Endometrium (tissue), 2 donors: ENCODE results near the gene PDE7B.

Experiments used
- FAIRE-seq: peaks from 2 replicates; lab custom pipeline; 2012; peaks lifted over from hg19 to GRCh38; lab: Jason Lieb, UNC
- donor health status: control.
- donor health status: control.

PDE7B gene

DNA sequence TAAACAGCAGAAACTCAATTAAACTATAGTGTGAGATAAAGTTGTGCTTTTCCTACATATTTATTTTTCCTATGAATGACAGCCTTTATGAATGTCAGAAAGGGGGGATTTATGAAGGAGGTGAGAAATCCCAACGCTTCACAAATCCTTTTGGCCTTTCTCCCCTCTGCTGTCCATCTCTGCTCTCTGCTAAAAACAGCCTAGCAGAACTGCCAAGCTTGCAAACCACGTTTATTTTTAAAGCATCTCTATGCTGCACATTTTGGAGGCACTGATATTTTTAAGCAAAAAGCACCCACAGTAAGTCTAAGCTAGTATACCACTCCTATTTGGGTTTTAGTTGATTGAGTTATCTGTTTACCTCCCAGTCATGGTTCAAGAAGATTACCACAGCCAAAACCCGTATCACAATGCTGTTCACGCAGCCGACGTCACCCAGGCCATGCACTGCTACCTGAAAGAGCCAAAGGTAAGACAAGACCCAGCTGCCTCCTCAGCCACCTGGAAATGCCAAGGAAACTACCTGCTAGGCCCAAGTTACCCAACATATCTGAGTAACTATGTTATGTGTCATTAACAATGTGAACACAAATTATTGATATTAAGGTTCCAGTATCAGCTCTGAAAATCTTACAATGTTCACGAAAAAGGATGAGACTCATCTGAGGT is 302.3 kb downstream of the PDE7B start:
- FAIRE-seq = no peak

DNA sequence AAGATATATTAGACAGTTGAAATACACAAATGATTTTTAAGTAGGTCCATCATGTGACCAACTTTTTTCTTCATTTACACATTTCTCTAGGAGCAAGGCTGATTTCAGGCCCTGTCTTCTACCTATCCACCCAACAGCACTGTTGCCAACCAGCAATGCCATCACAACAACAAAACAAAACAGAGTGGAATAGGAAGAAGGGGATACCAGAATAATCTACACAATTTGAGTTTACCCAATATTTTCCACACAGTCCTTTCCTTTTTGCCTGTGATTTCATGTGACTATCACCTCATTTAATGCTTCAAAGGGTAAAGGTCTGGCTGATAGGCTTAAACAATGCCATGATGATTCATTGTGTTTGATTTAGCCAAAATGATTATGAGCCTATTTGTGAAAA is 303.7 kb downstream of the PDE7B start:
- no peak for FAIRE-seq

DNA sequence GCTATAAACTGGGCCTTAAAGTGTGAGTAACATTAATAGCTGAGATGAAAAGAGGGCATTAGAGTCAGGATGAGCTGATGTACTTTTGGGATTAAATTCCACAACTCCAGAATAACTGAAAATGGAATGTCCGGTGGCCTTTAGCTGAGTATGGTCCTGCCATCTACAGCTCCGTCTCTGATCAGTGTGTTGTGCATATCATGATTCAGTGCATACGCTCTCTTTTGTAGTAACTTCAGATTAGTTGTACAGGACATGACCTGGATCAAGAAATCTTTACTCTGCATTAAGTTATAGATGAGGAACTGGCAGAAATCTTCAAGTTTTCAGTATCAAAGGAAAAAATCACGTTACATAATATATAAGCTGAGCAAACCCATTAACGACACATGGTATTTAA is 306.2 kb downstream of the PDE7B start:
- FAIRE-seq = no peak

DNA sequence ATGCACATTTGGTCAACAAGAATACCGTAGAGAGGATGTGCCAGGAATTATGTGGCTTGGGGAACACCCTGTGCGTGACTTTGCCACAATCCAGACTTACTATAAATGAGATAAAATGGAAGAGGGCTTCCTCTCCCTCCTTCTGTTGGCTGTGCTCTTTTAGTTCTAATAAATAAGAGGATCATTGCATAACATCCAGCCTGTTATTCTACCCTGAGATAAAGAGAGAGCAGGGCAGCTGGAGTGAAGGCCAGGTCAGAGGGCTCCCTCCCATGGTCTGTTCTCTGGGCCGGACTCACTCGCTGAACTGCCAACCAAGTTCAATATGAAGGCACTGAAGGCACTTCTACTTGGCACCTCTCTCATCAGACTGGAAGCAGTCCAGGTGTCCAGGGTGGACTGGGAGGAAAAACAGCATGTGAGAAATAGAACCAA is 306.9 kb downstream of the PDE7B start:
- FAIRE-seq = no peak

DNA sequence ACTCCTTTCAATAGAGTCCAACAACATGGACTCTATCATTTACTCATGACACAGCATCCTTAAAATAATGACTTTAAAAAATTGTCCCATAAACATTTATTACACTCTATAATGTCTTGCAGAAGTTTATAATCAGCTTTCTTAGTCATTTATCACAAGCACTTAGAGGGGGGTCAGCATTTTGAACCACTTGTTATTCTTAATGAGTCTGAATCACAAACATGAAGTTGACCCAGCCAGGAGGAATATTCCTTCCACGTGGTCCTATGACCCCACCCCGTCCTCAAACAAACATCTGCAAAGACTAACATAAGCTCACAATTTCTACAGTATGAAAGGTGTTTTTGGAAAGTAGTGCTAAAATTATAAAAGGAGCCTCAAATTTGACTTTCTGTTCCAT is 307.5 kb downstream of the PDE7B start:
- FAIRE-seq = peak; percentile 95

DNA sequence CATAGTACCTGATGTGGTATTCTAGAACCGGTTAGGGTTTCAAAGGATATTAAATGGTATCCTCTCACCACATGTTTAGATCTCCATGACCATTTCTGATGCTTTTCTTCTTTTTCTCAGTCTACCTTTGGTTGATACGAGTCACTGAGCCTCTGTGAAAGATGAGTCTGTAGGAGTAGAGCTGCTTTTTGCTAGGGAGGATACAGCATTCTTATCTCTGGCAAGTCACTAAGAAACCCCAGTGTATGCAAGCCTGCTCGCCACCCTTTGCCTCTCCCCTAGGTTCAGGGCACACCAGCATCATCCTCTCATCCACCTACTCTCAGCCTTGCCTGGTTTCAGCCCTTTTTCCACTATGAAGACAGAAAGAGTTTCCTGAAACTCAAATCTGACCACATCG is 308.7 kb downstream of the PDE7B start:
- FAIRE-seq = no peak

DNA sequence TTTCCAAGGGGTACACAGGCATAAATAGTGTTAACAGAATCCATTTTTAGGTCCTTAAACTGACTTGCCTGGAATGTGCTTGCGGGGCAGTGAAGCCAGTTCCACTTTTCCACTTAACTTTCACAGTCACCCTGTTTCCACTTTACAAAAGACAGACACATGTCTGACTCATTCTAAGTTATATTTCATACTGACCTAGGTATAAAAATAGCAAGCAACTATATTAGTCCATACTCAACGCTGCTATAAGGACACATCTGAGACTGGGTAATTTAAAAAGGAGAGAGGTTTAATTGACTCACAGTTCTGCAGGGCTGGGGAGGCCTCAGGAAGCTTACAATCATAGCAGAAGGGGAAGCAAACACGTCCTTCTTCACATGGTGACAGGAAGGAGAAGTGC is 310.4 kb downstream of the PDE7B start:
- FAIRE-seq = no peak

DNA sequence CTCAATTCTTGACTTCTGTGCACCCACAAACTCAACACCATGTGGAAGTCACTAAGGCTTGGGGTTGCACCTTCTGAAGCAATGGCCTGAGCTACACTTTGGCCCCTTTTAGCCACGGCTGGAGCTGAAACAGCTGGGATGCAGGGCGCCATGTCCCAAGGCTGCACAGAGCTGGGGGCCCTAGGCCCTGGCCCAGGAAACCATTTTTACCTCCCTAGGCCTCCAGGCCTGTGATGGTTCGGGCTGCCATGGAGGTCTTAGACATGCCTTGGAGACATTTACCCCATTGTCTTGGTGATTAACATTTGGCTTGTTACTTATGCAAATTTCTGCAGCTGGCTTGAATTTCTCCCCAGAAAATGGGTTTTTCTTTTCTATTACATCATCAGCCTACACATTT is 311.8 kb downstream of the PDE7B start:
- no peak for FAIRE-seq

DNA sequence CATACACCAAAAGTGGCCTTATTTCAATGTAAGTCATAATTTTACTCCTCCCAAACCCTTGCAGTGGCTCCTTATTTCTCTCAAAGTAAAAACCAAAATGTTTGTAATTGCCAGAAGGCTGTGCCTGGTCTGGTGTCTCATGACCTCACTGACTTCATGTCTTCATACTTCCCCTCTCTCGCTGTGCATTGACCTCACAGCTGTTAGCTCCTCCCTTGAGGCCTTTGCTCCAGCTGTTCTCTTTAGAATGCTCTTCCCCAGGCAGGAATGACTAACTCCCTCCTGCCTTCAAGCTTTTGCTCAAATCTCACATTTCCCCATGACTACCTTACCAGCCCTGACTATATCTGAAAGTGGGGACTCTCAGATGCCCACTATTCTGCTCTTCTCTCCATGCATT is 315.3 kb downstream of the PDE7B start:
- no peak for FAIRE-seq

DNA sequence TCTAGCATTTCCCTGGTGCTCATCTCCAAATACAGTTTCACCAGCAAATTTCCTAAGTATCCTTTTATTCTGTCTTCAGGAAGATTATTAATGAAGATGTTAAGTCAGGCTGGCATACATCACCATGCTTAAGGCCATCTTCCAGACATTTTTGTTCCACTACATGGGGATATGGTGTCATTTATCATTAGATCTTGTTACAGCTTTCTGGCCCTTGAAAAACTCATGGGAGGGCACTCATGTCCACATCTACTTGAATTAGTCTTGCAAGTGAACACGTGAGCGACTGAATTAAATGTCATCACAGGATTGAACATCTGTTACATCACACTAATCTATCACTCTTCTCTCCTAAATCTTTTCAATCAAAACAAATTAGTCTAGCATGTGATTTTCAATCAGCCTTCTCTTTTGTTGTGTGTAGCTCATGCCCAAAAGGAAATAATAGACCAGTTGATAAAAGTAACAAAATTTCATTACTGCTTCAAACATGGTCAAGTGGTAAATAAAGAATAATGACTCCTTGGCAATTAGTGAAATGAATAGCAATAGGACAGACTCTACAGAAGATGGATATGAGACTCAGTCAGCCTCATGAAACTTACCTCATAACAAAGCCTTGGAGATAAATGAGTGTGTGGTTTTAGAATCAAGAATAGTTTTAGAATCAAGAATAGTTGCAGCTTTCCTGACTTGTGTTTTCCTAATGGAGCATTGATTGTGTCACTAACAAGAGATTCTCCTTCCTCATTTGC is 318.1 kb downstream of the PDE7B start:
- no peak for FAIRE-seq

DNA sequence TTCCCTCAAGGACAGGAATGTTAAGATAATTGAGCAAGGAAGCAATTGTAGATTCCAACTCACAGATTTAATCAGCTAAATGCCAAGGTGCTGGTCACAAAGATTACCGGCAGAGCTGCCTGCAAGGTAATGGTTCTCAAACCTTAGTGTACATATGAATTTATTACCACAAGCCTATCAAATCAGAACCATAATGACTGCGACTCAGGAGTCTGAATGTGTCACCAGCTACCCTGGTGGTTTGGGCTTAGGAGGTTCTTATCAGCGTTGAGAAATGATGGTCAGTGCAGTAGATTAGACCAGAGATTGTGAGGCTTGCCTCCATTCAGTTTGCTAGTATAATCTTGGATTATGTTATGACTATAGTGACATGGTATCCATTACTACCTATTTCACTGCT is 319.7 kb downstream of the PDE7B start:
- FAIRE-seq = no peak

DNA sequence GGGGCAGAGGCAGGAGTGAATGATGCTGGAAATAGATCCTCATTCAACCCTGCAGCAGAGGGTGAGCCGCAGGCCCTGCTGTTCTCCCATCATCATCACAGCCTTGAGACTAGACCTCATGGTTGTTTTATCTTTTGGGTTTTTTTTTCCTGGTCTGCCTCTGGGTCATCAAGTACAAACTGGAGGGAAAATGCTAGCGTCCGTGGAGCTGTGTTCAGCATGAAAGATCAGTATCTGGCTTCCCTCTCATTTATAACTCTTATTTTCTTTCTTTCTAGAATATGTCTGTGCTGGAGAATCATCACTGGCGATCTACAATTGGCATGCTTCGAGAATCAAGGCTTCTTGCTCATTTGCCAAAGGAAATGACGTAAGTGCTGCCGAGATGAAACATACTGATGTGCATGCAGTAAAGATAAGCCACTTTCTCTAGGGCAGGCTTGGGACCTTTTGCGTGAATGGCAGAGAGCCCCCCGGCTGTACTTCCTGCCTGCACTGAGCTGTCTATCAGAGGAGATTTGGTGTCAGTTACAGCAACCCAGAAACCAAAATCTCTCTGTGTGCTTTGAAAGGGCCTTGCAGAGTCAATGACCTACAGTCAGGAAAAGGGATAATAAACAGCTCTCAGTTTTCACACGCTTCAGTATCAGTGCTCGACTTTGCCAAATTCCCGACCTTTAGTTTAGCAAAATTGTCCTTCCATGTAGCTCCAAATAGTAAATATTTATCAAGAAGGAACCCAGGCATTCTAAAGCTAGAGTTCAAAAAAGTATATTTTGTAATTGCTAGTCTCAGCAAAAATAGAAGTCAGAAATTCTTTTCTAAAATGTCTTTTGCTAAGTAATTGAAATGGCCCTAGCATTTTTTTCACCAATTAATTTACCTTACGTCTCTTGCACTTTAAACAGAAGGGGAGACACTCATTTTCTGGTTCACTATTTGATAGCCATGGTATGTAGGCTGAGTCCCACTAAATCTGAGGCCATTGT is 322.3 kb downstream of the PDE7B start:
- FAIRE-seq = no peak

DNA sequence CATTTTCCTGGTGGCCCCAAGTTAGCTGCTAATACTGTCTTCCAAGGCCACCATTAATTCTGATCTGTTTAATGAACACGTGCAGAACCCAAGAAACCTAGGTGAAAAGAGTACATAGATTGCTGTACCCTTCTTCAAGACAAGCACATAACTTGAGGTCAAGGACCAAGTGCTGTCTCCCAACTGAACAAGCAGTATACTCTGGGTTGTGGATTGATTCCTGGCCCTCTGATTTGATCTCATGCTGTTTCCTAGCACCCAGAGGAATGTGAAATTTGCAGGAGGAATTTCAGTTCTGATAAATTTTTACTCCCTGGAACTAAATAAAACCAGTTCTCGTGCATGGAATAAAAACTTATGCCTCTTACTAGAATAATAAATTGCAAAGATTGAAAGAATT is 323.0 kb downstream of the PDE7B start:
- no peak for FAIRE-seq

DNA sequence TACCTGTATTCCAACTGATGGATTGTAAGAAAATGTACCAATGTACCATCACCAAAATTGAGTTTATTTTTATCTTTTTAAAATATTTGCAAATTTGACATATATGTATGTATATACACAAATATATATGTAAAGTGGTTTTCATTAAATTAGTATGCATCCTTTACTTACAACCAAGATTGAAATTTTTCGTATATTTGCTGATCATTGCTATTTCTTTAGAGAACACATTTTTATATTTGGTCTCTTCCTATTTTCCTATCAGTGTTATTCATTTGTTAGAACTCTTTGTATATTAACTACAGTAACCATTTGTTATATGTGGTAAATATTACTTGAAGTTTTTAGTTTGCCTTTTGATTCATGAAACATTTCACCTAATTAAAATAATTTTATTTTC is 324.4 kb downstream of the PDE7B start:
- FAIRE-seq = no peak

DNA sequence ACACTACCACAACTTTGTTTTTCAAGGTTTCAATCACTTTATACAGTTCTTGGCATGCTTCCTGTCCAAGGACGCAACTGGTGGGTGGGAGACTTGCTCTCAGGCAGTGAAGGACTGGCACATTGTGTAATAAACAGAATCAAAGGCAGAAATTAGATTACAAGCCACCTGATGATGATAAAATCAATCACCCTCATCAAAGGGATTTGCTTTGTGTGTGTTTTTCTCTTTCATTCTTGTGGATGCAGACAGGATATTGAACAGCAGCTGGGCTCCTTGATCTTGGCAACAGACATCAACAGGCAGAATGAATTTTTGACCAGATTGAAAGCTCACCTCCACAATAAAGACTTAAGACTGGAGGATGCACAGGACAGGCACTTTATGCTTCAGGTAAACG is 327.2 kb downstream of the PDE7B start:
- no peak for FAIRE-seq

DNA sequence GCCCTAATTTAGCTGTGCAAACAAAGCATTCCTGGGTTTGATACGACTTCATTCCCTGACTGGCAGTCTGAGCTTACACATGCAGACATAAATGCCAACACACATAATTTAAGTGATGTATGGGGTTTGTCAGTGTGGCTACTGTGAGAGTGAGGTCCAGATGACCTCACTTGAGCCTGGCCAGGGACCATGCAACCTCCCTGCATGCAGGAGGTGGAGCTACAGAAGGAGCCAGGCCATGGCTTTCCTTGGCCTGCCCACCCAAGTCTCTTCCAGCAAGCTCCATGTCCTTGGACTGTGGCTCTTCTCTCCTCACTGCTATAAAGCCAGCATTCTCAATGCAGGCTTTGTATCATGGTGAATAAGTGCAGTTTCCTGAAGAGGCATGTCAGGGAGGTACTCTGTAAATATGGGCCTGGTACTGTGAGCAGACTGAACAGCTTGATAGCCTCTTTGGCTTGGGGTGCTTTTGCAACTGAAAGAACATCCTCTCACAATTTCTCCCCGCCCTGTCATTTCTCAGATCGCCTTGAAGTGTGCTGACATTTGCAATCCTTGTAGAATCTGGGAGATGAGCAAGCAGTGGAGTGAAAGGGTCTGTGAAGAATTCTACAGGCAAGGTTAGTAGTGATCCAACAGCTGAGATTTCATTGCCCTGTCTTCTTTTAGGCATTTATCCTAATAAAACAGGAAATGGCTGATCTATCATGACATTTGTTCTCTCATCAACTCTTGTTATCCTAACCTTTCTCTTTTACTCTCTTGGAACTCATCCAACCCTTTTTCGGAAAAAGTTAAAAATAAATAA is 329.4 kb downstream of the PDE7B start:
- FAIRE-seq = no peak

DNA sequence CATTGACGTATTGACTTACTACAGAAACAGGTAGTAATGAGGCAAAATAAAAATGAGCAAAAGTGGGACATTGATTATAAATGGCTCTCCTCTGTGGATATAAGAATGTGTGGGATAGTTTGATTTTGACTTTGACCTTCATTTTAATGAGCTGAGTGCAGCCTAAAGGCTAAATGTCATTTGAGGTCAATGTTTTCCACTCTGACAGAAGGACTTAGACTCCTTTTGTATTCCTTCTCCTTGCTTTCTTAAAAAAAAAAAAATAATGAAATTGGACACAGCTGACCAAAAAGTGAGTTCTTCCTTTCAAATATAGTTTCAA is 330.0 kb downstream of the PDE7B start:
- no peak for FAIRE-seq

DNA sequence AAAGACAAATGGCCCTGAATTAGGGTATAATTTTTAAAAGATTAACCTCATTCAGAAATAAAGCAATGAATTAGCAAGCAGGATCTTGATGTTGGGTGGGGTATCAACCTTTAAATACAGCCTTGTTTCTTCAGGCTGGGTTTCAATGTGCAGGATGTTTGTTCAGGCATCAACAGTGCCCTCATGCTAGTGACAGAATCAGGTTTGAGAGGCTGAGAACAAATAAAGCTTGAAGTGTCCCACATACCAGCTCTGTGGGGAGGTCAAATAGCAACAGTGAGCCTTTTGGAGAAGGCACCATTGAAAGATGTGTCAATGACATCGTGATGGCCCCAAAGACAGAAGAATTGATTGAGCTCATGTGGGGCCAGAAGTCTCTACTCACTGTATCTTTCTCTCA is 330.4 kb downstream of the PDE7B start:
- no peak for FAIRE-seq

DNA sequence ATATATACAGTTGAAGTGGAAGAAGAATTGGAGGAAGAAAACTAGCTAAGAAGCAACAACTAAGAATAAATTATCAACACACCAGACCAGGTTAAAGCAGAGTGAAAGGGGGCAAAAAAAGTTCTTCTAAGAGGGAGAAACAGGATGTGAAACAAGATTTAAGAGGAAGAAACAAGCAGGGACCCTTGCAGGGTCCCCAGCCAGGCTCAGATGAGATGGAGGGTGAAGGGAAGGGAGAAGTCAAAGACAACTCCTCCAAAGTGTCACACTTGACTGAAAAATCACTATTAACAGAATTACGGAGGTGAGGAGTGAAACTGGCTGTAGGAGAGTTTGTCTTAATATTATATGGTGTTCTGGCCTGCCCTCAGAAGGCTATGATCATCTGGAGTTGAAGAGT is 333.2 kb downstream of the PDE7B start:
- FAIRE-seq = no peak

DNA sequence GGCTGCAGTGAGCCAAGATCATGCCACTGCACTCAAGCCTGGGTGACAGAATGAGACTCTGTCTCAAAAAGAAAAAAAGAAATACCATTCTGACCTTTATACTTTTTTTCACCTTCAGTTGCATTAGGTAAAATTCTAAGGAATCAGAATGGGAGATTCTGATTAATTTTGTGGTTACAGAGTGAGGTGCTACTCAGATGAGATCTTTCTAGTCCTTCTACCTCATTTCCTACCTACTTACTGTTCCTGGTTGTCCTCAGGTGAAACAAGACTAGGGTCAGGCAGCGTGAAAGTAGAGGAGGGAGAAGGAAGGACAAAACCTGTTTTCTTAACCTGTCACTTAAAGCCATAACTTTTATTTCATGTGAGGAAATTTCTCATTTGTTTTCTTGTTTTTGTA is 334.9 kb downstream of the PDE7B start:
- FAIRE-seq = no peak

DNA sequence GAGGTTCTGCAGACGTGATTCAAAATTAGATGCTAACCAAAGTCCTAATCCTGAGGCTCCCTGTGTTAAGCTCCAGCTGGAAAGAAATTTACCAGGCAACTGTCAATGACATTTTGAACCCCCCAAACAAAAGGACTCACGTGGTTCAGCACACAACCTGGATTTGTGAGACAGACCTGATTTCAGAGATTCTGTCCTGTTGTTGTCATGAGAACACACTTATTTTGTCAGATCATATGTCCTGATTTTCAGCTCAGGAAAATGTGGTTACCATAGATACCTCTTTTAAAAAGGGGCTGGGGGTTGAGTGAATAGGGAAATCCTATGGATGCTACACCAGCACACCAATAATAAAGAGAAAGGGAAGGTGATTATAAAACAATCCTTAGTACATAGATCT is 337.0 kb downstream of the PDE7B start:
- FAIRE-seq = no peak

DNA sequence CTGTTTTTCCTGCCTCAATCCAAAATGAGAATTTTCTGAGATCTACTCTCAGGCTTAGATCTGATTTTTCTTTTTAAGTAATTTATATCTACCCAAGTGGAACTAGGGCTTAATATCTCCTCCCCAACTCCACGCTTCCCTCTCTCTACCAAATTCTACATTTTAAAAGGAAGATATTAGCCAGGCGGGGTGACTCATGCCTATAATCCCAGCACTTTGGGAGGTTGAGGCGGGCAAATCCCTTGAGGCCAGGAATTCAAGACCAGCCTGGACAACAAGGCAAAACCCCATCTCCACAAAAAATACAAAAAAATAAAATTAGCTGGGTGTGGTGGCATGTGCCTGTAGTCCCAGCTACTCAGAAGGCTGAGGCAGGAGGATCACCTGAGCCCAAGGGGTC is 337.6 kb downstream of the PDE7B start:
- no peak for FAIRE-seq
